Activated naive CD8-positive, alpha-beta T cell (primary cell): Measurements from ENCODE around the gene CTPS2.
"Not testable (repeated sequence)": the region's sequence is repeated elsewhere in the genome, so short reads cannot be mapped to it uniquely, and the experiment has no call there.

Experiments used
- H3K27ac Mint-ChIP-seq: one replicate; pipeline ENCODE4 v1.8.0; 2021; ENCODE audit warnings: mixed read lengths
- H3K27me3 Mint-ChIP-seq: one replicate; pipeline ENCODE4 v1.8.0; 2021; ENCODE audit warnings: mixed read lengths
- H3K36me3 Mint-ChIP-seq: one replicate; pipeline ENCODE4 v1.8.0; 2021; ENCODE audit warnings: mixed read lengths
- H3K4me1 Mint-ChIP-seq: one replicate; pipeline ENCODE4 v1.8.0; 2021; ENCODE audit warnings: low read depth, mixed read lengths
- H3K4me3 Mint-ChIP-seq: one replicate; pipeline ENCODE4 v1.8.0; 2021; ENCODE audit warnings: mild to moderate bottlenecking, mixed read lengths
- H3K9me3 Mint-ChIP-seq: one replicate; pipeline ENCODE4 v1.8.0; 2021; ENCODE audit warnings: low read depth, mixed read lengths

CTPS2 gene, protein sequence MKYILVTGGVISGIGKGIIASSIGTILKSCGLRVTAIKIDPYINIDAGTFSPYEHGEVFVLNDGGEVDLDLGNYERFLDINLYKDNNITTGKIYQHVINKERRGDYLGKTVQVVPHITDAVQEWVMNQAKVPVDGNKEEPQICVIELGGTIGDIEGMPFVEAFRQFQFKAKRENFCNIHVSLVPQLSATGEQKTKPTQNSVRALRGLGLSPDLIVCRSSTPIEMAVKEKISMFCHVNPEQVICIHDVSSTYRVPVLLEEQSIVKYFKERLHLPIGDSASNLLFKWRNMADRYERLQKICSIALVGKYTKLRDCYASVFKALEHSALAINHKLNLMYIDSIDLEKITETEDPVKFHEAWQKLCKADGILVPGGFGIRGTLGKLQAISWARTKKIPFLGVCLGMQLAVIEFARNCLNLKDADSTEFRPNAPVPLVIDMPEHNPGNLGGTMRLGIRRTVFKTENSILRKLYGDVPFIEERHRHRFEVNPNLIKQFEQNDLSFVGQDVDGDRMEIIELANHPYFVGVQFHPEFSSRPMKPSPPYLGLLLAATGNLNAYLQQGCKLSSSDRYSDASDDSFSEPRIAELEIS

GRCh38 chrX:16712548-16713155 is at the start of gene CTPS2:
TSS of gene CTPS2 (minus strand) at chrX:16712669. CDS start at chrX:16702902, 9,767 bp downstream.
- Mint-ChIP-seq H3K36me3 (no peaks in the 10 kb centered on the region), H3K4me1 (peaks cover 13% of the 10 kb centered on the region), H3K27ac (peak within 1 kb of the TSS; percentile 80), H3K4me3 (peak within 1 kb of the TSS; percentile 87), H3K9me3 (no peaks in the 10 kb centered on the region), H3K27me3 (no peaks in the 10 kb centered on the region)

GRCh38 chrX:16761500-16761899 is 49.0 kb upstream of the CTPS2 start:
- H3K9me3 Mint-ChIP-seq, H3K36me3 Mint-ChIP-seq, H3K4me3 Mint-ChIP-seq, H3K4me1 Mint-ChIP-seq, H3K27ac Mint-ChIP-seq, H3K27me3 Mint-ChIP-seq: not testable (repeated sequence)

GRCh38 chrX:16756724-16757123 is 44.3 kb upstream of the CTPS2 start:
- Mint-ChIP-seq H3K4me1 (no peaks in the 10 kb centered on the region), H3K27ac (no peak overlapping the region), H3K27me3 (no peaks in the 10 kb centered on the region), H3K4me3 (no peak overlapping the region), H3K9me3 (no peaks in the 10 kb centered on the region), H3K36me3 (peaks cover 3% of the 10 kb centered on the region)

DNA sequence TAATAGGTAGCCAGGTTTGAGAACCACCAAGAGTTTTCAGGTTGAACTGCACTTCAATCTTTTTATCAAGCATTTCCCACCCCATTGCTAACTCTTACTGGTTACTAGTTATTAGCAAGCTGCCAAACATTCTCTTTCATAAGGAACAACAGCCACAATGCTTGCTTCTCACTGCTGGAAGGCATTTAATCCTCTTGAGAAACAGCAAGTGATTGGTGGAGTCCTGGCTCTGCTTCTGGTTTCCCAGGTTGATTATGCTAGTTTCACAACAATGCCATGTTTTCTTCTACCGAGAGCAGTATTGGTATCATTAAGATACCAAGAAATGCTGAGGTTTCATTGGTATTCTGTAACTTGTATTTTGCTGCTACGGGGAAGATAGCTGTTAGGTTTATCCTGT is 41.5 kb upstream of the CTPS2 start:
- Mint-ChIP-seq H3K27me3 (no peaks in the 10 kb centered on the region), H3K9me3 (no peaks in the 10 kb centered on the region), H3K27ac (no peak overlapping the region), H3K36me3 (peaks cover 5% of the 10 kb centered on the region), H3K4me1 (no peaks in the 10 kb centered on the region), H3K4me3 (no peak overlapping the region)

DNA sequence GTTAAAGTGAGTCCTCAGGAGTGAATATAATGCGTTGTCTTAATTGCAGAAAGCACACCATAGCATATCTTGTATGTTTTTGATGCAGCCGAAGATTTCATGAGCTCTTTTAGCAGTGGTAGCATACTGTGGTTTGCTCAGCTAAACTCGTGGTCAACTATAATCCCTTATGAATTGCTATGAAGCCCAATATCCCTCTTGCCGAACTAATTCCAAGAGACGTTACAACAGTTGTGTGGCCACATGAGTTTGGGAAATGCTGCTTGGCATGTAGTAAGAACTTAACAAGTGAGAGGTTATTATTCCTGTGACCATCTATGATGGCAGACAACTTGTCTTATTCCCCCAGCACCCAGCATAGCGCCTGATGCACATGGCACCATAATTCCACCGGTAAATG is 37.7 kb upstream of the CTPS2 start:
- no peak overlapping the region for H3K27ac Mint-ChIP-seq
- H3K36me3 Mint-ChIP-seq, result peaks cover 3% of the 10 kb centered on the region
- no peaks in the 10 kb centered on the region for H3K9me3 Mint-ChIP-seq
- no peaks in the 10 kb centered on the region for H3K4me1 Mint-ChIP-seq
- H3K4me3 Mint-ChIP-seq, result no peak overlapping the region
- no peaks in the 10 kb centered on the region for H3K27me3 Mint-ChIP-seq

DNA sequence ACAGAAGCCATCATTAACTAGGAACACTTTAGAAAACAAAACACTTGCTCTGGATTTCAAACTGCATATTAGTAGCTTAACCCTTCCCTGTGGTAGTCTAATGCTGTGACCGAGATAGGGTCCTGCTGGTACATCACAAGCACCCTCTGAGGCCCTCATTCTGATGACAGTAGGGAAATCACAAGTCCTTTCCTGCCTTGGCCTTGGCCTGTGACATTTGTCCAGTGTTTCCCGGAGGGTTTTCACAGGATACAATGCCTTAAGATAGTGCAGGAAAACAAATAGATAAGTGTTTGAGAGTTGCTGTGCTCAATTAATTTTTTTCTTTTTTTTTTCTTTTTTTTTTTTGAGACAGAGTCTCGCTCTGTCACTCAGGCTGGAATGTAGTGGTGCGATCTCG is 36.0 kb upstream of the CTPS2 start:
- Mint-ChIP-seq H3K4me1 (no peaks in the 10 kb centered on the region), H3K27ac (no peak overlapping the region), H3K9me3 (no peaks in the 10 kb centered on the region), H3K36me3 (peaks cover 6% of the 10 kb centered on the region), H3K4me3 (no peak overlapping the region), H3K27me3 (no peaks in the 10 kb centered on the region)

DNA sequence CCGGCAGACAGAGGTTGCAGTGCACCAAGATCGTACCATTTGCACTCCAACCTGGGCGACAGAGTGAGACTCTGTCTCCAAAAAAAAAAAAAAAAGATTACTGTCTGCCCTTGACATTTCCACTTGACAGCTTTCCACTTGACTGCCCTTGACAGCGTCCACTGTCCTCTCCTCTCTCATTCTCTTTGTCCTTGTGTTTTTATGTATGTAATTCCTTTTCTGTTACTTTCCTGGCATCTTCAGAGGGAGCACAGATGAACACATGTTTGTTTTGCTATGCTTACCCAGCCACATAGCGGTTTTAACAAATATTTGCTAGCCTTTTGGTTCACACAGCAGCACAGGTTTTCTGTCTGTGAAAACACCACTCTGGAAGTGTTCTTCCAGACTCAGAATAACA is 33.2 kb upstream of the CTPS2 start:
- Mint-ChIP-seq H3K4me3 (no peak overlapping the region), H3K9me3 (no peaks in the 10 kb centered on the region), H3K27ac (no peak overlapping the region), H3K4me1 (no peaks in the 10 kb centered on the region), H3K36me3 (peaks cover 6% of the 10 kb centered on the region), H3K27me3 (no peaks in the 10 kb centered on the region)

DNA sequence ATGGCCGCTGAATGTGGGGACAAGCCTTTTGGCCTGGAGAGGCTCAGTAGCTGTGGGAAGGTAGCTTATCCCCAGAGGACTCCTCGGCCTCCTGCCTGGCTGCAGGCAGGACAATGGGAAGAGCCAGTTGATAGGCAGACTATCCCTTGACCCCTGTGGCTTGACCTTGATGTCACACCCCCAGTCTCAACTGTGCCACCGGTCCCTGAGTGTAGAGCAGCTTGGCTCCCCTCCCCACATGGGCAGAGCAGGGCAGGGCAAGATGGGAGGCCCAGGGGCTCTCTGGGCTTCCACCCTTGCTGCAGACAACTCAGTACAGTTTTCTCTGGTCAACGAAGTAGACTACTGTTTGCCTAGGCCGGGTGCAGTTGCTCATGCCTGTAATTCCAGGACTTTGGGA is 32.6 kb upstream of the CTPS2 start:
- Mint-ChIP-seq H3K27me3 (no peaks in the 10 kb centered on the region), H3K9me3 (no peaks in the 10 kb centered on the region), H3K4me1 (no peaks in the 10 kb centered on the region), H3K4me3 (no peak overlapping the region), H3K27ac (no peak overlapping the region), H3K36me3 (peaks cover 4% of the 10 kb centered on the region)

DNA sequence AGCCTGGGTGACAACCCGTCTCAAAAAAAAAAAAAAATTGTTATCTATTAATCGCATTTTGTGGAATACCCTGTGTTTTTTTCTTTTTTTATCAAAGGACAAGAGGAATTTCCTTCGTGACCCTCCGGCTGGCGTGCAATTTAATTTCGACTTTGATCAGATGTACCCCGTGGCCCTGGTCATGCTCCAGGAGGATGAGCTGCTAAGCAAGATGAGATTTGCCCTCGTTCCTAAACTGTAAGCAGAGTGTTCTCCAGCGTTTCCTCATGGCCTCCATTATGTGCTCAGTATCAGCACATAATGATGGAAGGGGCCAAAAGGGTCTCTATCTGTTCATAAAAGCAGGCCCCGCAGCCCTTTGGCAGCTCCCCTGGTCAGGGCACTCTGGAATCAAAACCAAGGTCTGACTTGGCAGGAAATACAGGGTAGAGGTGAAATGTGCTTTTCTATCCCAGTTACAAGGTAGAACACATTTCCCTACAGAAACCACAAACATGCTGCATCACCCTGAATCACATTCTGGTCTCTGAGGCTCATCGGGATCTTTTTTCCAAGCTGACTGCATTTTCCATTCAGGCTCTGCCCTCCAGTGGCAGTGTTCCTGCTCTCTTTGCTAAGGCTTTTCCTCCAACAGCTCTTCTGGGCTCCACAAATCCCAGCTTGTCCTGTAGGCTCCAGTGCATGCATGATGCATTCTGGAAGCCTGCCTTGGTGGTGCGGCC is 31.3 kb upstream of the CTPS2 start:
- Mint-ChIP-seq H3K4me3 (no peak overlapping the region), H3K36me3 (peaks cover 3% of the 10 kb centered on the region), H3K27ac (no peak overlapping the region), H3K9me3 (no peaks in the 10 kb centered on the region), H3K27me3 (no peaks in the 10 kb centered on the region), H3K4me1 (no peaks in the 10 kb centered on the region)

DNA sequence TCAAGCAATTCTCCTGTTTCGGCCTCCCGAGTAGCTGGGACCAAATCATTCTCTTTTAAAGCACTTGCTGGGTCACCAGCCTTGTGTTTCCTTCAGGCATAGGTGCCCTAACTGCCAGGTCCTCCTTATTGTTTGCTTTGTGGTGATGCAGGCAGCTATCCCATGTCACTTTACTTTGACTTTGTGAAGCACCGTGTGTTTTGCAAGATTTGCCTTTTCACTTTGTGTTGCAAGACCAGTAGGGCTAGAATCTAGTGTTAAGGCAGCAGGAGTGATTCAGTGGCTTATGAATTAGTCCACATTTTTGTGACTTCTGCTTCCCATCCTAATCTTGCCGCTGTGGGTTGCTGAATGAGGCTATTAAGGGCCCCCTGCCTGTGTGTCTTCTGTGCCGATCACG is 27.1 kb upstream of the CTPS2 start:
- Mint-ChIP-seq H3K36me3 (peaks cover 3% of the 10 kb centered on the region), H3K27ac (no peak overlapping the region)

DNA sequence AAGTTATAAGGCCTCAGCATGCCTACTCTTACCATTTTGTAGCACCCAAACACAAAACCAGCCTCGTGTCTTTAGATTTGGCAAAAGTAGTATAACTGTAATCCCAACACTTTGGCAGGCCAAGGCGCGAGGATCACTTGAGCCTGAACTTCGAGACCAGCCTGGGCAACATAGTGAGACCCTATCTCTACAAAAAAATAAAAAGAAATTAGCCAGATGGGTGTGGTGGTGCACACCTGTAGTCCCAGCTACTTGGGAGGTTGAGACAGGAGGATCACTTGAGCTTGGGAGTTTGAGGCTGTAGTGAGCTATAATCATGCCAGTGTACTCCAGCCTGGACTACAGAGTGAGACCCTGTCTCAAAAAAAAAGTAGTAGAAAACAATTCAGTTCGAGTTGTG is 24.6 kb upstream of the CTPS2 start:
- Mint-ChIP-seq H3K9me3 (no peaks in the 10 kb centered on the region), H3K4me3 (no peak overlapping the region), H3K27ac (no peak overlapping the region), H3K4me1 (peaks cover 3% of the 10 kb centered on the region), H3K27me3 (no peaks in the 10 kb centered on the region), H3K36me3 (no peaks in the 10 kb centered on the region)

More for the DNA sequence above, 27.1 kb upstream of the CTPS2 start:
- H3K27me3 Mint-ChIP-seq, result no peaks in the 10 kb centered on the region
- H3K9me3 Mint-ChIP-seq, result no peaks in the 10 kb centered on the region
- H3K4me1 Mint-ChIP-seq, result no peaks in the 10 kb centered on the region
- no peak overlapping the region for H3K4me3 Mint-ChIP-seq

DNA sequence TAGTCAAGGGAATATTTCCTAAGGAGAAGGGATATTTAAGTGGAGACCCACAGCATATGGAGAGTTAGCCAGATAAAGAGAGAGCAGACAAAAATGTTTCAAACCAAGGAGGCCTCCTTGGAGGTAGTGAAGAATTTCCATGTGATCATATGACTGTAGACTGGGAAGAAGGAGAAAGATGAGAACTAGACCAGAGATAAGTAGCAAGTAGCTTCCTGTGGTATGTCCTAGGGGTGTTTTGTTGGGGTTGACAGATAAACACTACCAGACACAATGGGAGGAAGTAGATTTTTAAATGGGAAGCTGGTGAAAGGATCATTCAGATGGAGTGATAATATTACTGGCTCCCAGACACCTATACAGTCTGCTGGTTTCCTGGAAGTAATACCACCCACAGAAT is 20.5 kb upstream of the CTPS2 start:
- Mint-ChIP-seq H3K36me3 (no peaks in the 10 kb centered on the region), H3K27ac (peak overlapping the region; percentile 41), H3K27me3 (no peaks in the 10 kb centered on the region), H3K4me1 (peaks cover 5% of the 10 kb centered on the region), H3K4me3 (no peak overlapping the region), H3K9me3 (no peaks in the 10 kb centered on the region)

DNA sequence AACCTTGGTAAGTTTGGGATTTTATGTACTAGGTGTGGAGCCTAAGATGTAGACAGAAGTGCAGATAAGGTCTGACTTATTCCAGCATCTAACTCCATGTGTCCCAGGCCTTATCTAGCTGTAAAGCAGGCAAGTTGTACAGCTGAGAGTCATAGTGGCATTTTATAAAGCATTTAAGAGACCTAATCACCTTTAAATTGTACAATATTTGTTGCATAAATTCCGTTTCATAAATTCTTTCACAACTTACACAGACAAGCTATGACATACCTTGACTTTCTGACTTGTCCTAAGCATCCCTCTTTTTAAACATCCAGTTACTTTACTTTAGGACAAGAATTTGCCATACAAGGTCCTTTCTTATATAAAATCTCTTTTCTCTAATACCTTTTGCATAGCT is 18.0 kb upstream of the CTPS2 start:
- no peaks in the 10 kb centered on the region for H3K36me3 Mint-ChIP-seq
- no peak overlapping the region for H3K27ac Mint-ChIP-seq
- H3K27me3 Mint-ChIP-seq, result no peaks in the 10 kb centered on the region
- no peaks in the 10 kb centered on the region for H3K9me3 Mint-ChIP-seq
- peaks cover 9% of the 10 kb centered on the region for H3K4me1 Mint-ChIP-seq
- H3K4me3 Mint-ChIP-seq, result no peak overlapping the region

DNA sequence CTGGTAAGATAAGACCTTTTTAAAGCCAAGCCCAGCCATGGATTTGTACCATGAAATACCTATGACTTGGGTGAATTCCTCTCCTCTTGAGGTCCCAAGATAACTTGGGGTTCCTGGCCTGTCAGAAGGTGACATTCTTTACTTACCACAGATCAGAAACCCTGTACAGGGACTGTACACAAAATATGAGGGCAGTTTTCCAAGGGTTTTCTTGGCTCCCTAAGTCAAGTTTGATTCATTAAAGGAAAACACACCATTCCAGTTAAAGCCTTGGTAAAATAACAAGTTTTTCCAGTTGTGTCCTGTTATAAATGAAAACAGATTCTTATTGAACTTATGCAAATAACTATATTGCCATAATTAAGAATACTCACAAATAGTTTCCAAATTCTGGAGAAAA is 15.2 kb upstream of the CTPS2 start:
- Mint-ChIP-seq H3K36me3 (no peaks in the 10 kb centered on the region), H3K27me3 (no peaks in the 10 kb centered on the region), H3K4me3 (no peak overlapping the region), H3K9me3 (no peaks in the 10 kb centered on the region), H3K4me1 (peaks cover 17% of the 10 kb centered on the region), H3K27ac (no peak overlapping the region)

DNA sequence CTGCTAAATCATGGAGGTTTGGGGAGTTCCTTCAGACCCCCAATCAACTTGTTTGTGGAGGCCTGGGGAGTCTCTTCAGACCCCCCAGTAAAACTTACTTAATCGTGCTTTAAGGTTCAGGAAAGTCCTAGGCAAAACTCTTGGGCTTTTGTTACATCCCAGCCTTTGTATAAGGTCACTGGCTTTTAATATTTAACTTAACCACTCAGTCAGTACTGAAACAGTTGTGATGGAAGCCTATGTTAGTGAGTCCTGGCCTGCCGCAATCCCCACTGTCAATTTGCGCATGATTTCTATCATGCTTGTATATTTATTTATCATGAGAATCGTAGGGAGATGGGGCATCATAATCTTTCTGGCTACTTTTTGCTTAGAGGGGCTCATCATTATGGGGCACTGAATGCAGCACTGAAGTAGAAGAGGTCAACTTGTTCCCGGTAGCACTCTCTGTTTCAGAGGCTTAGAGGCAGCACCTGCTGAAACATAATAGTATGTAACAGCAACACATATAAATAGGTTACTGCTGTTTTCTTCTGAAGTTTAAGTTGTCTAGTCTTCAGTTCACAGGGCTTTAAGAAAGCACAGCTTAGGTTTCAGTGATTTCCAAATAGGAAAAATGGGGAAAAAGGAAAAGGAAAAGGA is 14.0 kb upstream of the CTPS2 start:
- H3K4me3 Mint-ChIP-seq, H3K27me3 Mint-ChIP-seq, H3K27ac Mint-ChIP-seq: not testable (repeated sequence)

More for the DNA sequence above, 14.0 kb upstream of the CTPS2 start:
- not testable (repeated sequence) for H3K36me3 Mint-ChIP-seq, H3K9me3 Mint-ChIP-seq
- H3K4me1 Mint-ChIP-seq, result peaks cover 21% of the 10 kb centered on the region
